K562 (cell line): Measurements from ENCODE around the gene SLC44A1. TPM values are rescaled to one million over a fixed set of nuclear protein-coding genes. Genes with fewer than 3 reads are reported as not detected.

ENCODE experiments used
- ATAC-seq: fragments of 200-7000 bp; cut with Tn5 transposase; 3 replicates; pipeline ENCODE4 v1.9.1; 2020; ENCODE audit warnings: moderate library complexity
- BruUV-seq: library from RNA; stranded (reverse); fragments of 400-500 nt; replicated peaks from 2 replicates; lab custom pipeline; 2021; lab: Mats Ljungman, UMichigan
- CTCF ChIA-PET: fragments of 300-600 bp; formaldehyde crosslinking; extraction: SDS; loops from one replicate; lab custom pipeline; 2021; ENCODE audit warnings: low intra/inter-chr PET ratio; lab: Yijun Ruan, JAX
- POLR2A ChIA-PET: fragments of 300-600, 350-650 bp; sonication (Branson Sonifier 250); formaldehyde crosslinking; extraction: SDS; loops from one replicate; lab custom pipeline; 2021; ENCODE audit warnings: antibody characterized with exemption, inconsistent platforms; lab: Yijun Ruan, JAX
- DNase-seq, 4 experiments: peaks; one replicate each; pipeline versions ENCODE4 v3.0.0 to v3.0.0-alpha.2; 2011 to 2018; ENCODE audit warnings: low spot score in 3 of 4, mixed read lengths in 3 of 4; ENCODE audit errors: extremely low read depth in 1 of 4
- FAIRE-seq: peaks from 2 replicates; lab custom pipeline; 2011; peaks lifted over from hg19 to GRCh38; lab: Jason Lieb, UNC
- H2AFZ ChIP-seq: 2 replicates; pipeline ENCODE4 v1.6.0; 2011; ENCODE audit warnings: low read depth, low read length, control low read depth, inconsistent platforms
- H3K27ac ChIP-seq: fragments of 200-600 bp; 3 replicates; pipeline ENCODE4 v1.8.0; 2011; ENCODE audit warnings: low read depth, mild to moderate bottlenecking, control low read depth, inconsistent platforms, low read length, moderate library complexity, mixed read lengths; ENCODE audit errors: extremely low read depth
- H3K27me3 ChIP-seq, 2 experiments: fragments of 300-600 bp in 1 of 2; 2 replicates in 1 of 2; 3 replicates in 1 of 2; pipeline versions ENCODE4 v1.6.0 to v1.8.0; 2011; ENCODE audit warnings: inconsistent platforms in 2 of 2, low read length in 2 of 2, mild to moderate bottlenecking in 1 of 2, mixed read lengths in 1 of 2, moderate library complexity in 1 of 2; ENCODE audit not compliant: control insufficient read depth in 2 of 2, insufficient read depth in 2 of 2
- H3K36me3 ChIP-seq: fragments of 300-600 bp; 3 replicates; pipeline ENCODE4 v1.8.0; 2011; ENCODE audit warnings: mild to moderate bottlenecking, low read length, inconsistent platforms; ENCODE audit not compliant: control insufficient read depth, insufficient read depth
- H3K4me1 ChIP-seq, 2 experiments: fragments of 200-600 bp in 1 of 2; replicated peaks in 1 of 2; 2 replicates in 1 of 2; 3 replicates in 1 of 2; pipeline versions ENCODE4 v1.5.1 to v1.8.0; 2011; ENCODE audit warnings: inconsistent platforms in 2 of 2, low read length in 2 of 2, mild to moderate bottlenecking in 1 of 2, mixed read lengths in 1 of 2, moderate library complexity in 1 of 2; ENCODE audit not compliant: control insufficient read depth in 2 of 2, insufficient read depth in 2 of 2
- H3K4me2 ChIP-seq: 2 replicates; pipeline ENCODE4 v1.6.1; 2011; ENCODE audit warnings: low read length, control low read depth, inconsistent platforms, mixed read lengths; ENCODE audit not compliant: insufficient read depth
- H3K4me3 ChIP-seq: fragments of 200-600 bp; sonication (generic), shearing (Covaris generic); 2 replicates; pipeline ENCODE4 v1.5.1; 2016; ENCODE audit warnings: control low read depth, inconsistent platforms
- H3K79me2 ChIP-seq: fragments of 200-600 bp; 3 replicates; pipeline ENCODE4 v1.8.0; 2011; ENCODE audit warnings: low read length, inconsistent platforms; ENCODE audit not compliant: control insufficient read depth, insufficient read depth
- H3K9ac ChIP-seq, 2 experiments: 2 replicates each; pipeline versions ENCODE4 v1.6.0 to v1.6.1; 2011; ENCODE audit warnings: low read depth in 2 of 2, low read length in 2 of 2, control low read depth in 1 of 2, inconsistent platforms in 1 of 2, mild to moderate bottlenecking in 1 of 2, mixed read lengths in 1 of 2; ENCODE audit not compliant: insufficient read depth in 1 of 2
- H3K9me1 ChIP-seq: one replicate; pipeline ENCODE4 v1.6.0; 2011; ENCODE audit warnings: inconsistent platforms, mild to moderate bottlenecking, low read length, moderate library complexity; ENCODE audit not compliant: control insufficient read depth, insufficient read depth
- H3K9me3 ChIP-seq: replicated peaks from 2 replicates; pipeline ENCODE4 v1.5.1; 2011; ENCODE audit warnings: low read depth, low read length, inconsistent platforms; ENCODE audit not compliant: control insufficient read depth, insufficient read depth
- H4K20me1 ChIP-seq: replicated peaks from 2 replicates; pipeline ENCODE4 v1.6.1; 2011; ENCODE audit warnings: low read length, inconsistent platforms, mixed read lengths; ENCODE audit not compliant: control insufficient read depth, insufficient read depth
- FOXJ3 ChIP-seq: sonication (generic); formaldehyde crosslinking; IDR thresholded peaks from 2 replicates; pipeline ENCODE4 v1.4.0; 2020; ENCODE audit warnings: mild to moderate bottlenecking, missing genetic modification reagents
- NFRKB ChIP-seq: fragments of 450-650 bp; IDR thresholded peaks from 2 replicates; pipeline ENCODE4 v1.6.1; 2016; ENCODE audit warnings: low read depth
- PBX2 ChIP-seq, 2 experiments: IDR thresholded peaks in 1 of 2; conservative IDR thresholded peaks in 1 of 2; 2 replicates each; pipeline ENCODE4 v1.6.1; 2016; ENCODE audit warnings: low read depth in 2 of 2, mild to moderate bottlenecking in 1 of 2, missing compliant biosample characterization in 1 of 2, missing genetic modification characterization in 1 of 2, moderate library complexity in 1 of 2
- U2AF2 ChIP-seq: fragments of 200-400 bp; formaldehyde crosslinking; optimal IDR thresholded peaks from 2 replicates; pipeline ENCODE3; 2017; ENCODE audit warnings: low read depth, mild to moderate bottlenecking, low read length
- ZNF134 ChIP-seq: fragments of 250-450 bp; sonication (Bioruptor Pico); conservative IDR thresholded peaks from 2 replicates; pipeline ENCODE4 v1.4.0; 2020
- ZNF518B ChIP-seq: fragments of 250-450 bp; sonication (Bioruptor Pico); IDR thresholded peaks from 2 replicates; pipeline ENCODE4 v1.5.0; 2021; ENCODE audit warnings: mild to moderate bottlenecking, moderate library complexity
- WGBS: fragments of 100-300 bp; shearing (Covaris generic); methylation state at CpG from one replicate; pipeline ENCODE4 v1.1.6; 2016; ENCODE audit warnings: low coverage, mixed read lengths; ENCODE audit not compliant: insufficient coverage; ENCODE audit errors: missing lambda C conversion rate; 5-methylcytosine and 5-hydroxymethylcytosine counted together
- in situ Hi-C: fragments of 300-500 bp; cut with MboI; formaldehyde crosslinking; loops from 4 replicates; pipeline ENCODE4 v1.15.0; 2018; ENCODE audit warnings: inconsistent platforms, mixed read lengths
- intact Hi-C: fragments of 100-400 bp; cut with micrococcal nuclease; formaldehyde crosslinking; loops from 2 replicates; pipeline ENCODE4 v1.14.2; 2022
- polyA plus RNA-seq, 8 experiments: library from polyadenylated mRNA; depleted of rRNA in 4 of 8; stranded (reverse) in 5 of 8; unstranded in 3 of 8; fragments of >200 nt; fragmentation: Nextera tagmentation in 2 of 8; fragmentation: Illumina TruSeq in 1 of 8; extraction: Ambion mirVana in 2 of 8; extraction: Trizol in 1 of 8; gene quantifications; 2 replicates each; pipeline versions ENCODE4 v1.2.1 to v1.2.3, GENCODE V29; 2011 to 2014; ENCODE audit warnings: inconsistent platforms in 1 of 8, missing spikeins in 1 of 8
- total RNA-seq, 7 experiments: library from RNA; depleted of rRNA in 6 of 7; stranded (reverse); fragments of >200 nt in 6 of 7; fragmentation: Illumina TruSeq in 2 of 7; extraction: Trizol in 2 of 7; gene quantifications; 2 replicates each; pipeline versions ENCODE4 v1.2.1 to v1.2.3, GENCODE V29; 2011 to 2021; ENCODE audit warnings: low replicate concordance in 1 of 7

SLC44A1 gene
- total and polyA plus RNA-seq, 9 of the 15 experiments (the other 6 are each of a cell fraction or from before 2014, with no cell fraction given): 0.11 to 0.59 (median 0.30) TPM

- TF ChIP-seq PBX2 (CRISPR knock-in tag; IDR thresholded peaks at IDR 0.05; ENCODE audit: low read depth) (no peak), PBX2 (tag; conservative IDR thresholded peaks at IDR 0.05; ENCODE audit: low read depth) (no peak), NFRKB (no peak), FOXJ3 (CRISPR knock-in tag) (no peak), U2AF2 (no peak)
- TF ChIP-seq, all 486 proteins: peak for 0
These were observed 26.3 kb downstream of the SLC44A1 start (continued) for GRCh38 chr9:105270711-105271110.

GRCh38 chr9:105273731-105274130 is 29.3 kb downstream of the SLC44A1 start:
- H3K27me3 ChIP-seq: peaks cover 2 to 3% of the 10 kb centered on the region in 2 experiments; a peak in 4 of 5 replicates
- no peak for TF ChIP-seq ZNF518B (CRISPR knock-in tag)
- TF ChIP-seq ZNF134 (CRISPR knock-in tag): no peak
- H3K27ac ChIP-seq: no peak overlapping the region
- BruUV-seq: no TSS peak
- H3K4me2 ChIP-seq: no peak overlapping the region
- H3K9me1 ChIP-seq: no peaks in the 10 kb centered on the region
- FAIRE-seq (no peak), ATAC-seq (no peak), DNase-seq (no peak)
- no peaks in the 10 kb centered on the region for H3K4me1 ChIP-seq
- intact Hi-C loops: no loop called here
- no peaks in the 10 kb centered on the region for H3K9me3 ChIP-seq
- CTCF ChIA-PET: no interaction called here
- whole genome bisulfite sequencing: 0% methylated on average over 1 of the region's 1 CpG
- no peak overlapping the region for H3K9ac ChIP-seq
- H3K4me3 ChIP-seq: no peak overlapping the region
- no peaks in the 10 kb centered on the region for H3K36me3 ChIP-seq
- H3K79me2 ChIP-seq: no peaks in the 10 kb centered on the region
- H4K20me1 ChIP-seq: no peaks in the 10 kb centered on the region
- POLR2A ChIA-PET: no interaction called here
- H2AFZ ChIP-seq: no peak overlapping the region
- in situ Hi-C loops: no loop called here
